Measurements from ENCODE around the gene RAP1B. TPM values are rescaled to one million over a fixed set of nuclear protein-coding genes. Genes with fewer than 3 reads are reported as not detected.

RAP1B gene
- total RNA-seq (2014; rRNA removed; shearing (Covaris generic); ENCODE audit: low replicate concordance), result 94.7 and 294 TPM in 2 replicates

GRCh38 chr12:68610370-68611093, at the start of gene RAP1B:
Gene RAP1B (plus strand): TSS chr12:68610899. CDS start chr12:68648725, 37,826 bp downstream.
- H3K36me3 ChIP-seq, result peaks cover 16% of the 10 kb centered on the region
- no peaks in the 10 kb centered on the region for H3K27me3 ChIP-seq
- DNase-seq, result peak; percentile 86
- H3K4me3 ChIP-seq, result peak within 1 kb of the TSS; percentile 93
- H3K9me3 ChIP-seq, result no peaks in the 10 kb centered on the region

DNA sequence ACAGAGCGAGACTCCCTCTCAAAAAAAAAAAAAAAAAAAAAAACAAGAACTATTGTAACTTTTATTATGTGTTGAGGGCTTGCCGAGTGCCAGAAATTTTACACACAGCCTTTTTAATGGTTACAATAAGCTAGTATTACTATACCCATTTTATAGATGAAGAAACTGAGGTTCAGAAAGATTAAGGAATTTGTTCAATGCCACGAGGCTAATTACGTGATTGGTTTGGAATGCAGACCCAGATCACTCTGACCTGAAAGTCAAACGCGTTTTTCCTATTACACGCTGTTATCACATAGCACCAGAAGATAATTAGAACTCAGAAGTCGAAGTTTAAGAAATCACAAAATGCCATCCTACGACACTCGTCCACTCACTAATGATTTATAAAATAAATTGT, 48.9 kb upstream of the RAP1B start:
- no peak for DNase-seq
- no peak overlapping the region for H3K4me3 ChIP-seq
- H3K9me3 ChIP-seq, result no peaks in the 10 kb centered on the region
- no peaks in the 10 kb centered on the region for H3K27me3 ChIP-seq
- no peaks in the 10 kb centered on the region for H3K36me3 ChIP-seq

- Histone ChIP-seq H3K36me3 (no peaks in the 10 kb centered on the region), H3K4me3 (no peak overlapping the region), H3K27me3 (no peaks in the 10 kb centered on the region), H3K9me3 (no peaks in the 10 kb centered on the region)
- no peak for DNase-seq
Measured at GRCh38 chr12:68564166-68564565, 46.5 kb upstream of the RAP1B start.

- H3K4me3 ChIP-seq, result no peak overlapping the region
- H3K27me3 ChIP-seq, result no peaks in the 10 kb centered on the region
- H3K36me3 ChIP-seq, result no peaks in the 10 kb centered on the region
- H3K9me3 ChIP-seq, result no peaks in the 10 kb centered on the region
- no peak for DNase-seq
Measured at GRCh38 chr12:68565391-68565903, 45.3 kb upstream of the RAP1B start.

- Histone ChIP-seq H3K36me3 (no peaks in the 10 kb centered on the region), H3K9me3 (no peaks in the 10 kb centered on the region), H3K4me3 (no peak overlapping the region), H3K27me3 (no peaks in the 10 kb centered on the region)
- no peak for DNase-seq
Measured at GRCh38 chr12:68568922-68569569, 41.7 kb upstream of the RAP1B start.

DNA sequence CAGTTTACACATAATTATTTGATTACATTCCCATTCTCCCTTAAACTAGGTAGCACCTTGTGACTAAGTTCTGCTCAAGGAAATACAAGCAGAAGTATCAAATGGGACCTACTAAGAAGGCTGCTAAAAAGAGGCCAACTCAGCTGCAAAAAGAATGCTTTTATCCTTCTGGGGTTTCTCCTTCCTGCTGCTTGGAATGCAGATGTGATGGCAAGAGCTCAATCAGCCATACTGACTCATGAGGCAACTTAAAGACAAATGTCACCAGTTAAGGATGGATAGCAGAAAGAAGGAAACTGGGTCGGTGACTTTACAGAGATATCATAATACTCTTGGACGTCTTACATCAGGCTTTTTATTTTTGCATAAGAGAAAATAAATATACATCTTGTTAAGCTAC, 38.0 kb upstream of the RAP1B start:
- no peaks in the 10 kb centered on the region for H3K36me3 ChIP-seq
- no peak overlapping the region for H3K4me3 ChIP-seq
- no peaks in the 10 kb centered on the region for H3K27me3 ChIP-seq
- H3K9me3 ChIP-seq, result no peaks in the 10 kb centered on the region
- DNase-seq, result no peak

GRCh38 chr12:68573406-68573805, 37.3 kb upstream of the RAP1B start:
- DNase-seq, result no peak
- no peaks in the 10 kb centered on the region for H3K9me3 ChIP-seq
- H3K4me3 ChIP-seq, result no peak overlapping the region
- H3K36me3 ChIP-seq, result no peaks in the 10 kb centered on the region
- H3K27me3 ChIP-seq, result no peaks in the 10 kb centered on the region

GRCh38 chr12:68577949-68578348, 32.8 kb upstream of the RAP1B start:
- Histone ChIP-seq H3K4me3 (no peak overlapping the region), H3K36me3 (no peaks in the 10 kb centered on the region), H3K27me3 (no peaks in the 10 kb centered on the region), H3K9me3 (no peaks in the 10 kb centered on the region)
- DNase-seq, result no peak

DNA sequence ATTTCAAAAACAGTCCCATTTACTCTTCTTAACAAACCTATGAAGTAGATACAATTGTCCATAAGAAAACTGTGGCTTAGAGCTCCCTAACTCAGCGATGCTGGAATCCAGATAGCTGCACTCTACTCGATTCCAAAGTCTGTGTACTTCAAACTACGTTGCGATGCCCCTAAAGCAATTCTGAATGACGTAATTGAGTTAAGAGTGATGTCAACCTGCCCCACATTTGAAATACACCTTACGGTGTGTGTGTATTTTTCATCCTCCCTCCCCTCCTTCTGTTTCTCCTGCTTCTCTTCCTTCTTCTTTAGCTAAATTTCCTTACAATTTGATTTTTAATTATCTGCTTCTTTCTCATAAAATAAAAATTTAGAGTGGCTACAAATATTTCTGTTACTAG, 31.9 kb upstream of the RAP1B start:
- H3K27me3 ChIP-seq, result no peaks in the 10 kb centered on the region
- H3K36me3 ChIP-seq, result no peaks in the 10 kb centered on the region
- no peak overlapping the region for H3K4me3 ChIP-seq
- no peaks in the 10 kb centered on the region for H3K9me3 ChIP-seq
- no peak for DNase-seq

DNA sequence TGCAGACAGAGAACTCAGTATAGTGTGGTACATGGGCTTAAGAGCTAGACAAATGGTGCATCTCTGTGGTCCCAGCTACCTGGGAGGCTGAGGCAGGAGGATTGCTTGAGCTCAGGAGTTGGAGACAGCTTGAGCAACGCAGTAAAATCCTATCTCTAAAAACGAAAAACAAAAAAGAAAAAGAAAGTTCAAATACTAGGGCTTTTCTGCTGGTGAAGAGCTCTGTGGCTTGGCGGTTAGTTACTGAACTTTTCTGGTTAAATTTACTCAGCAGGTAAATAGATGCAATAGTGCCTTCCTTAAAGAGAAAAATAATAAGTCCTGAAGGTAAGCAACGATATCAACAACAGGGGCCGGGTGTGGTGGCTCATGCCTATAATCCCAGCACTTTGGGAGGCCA, 31.4 kb upstream of the RAP1B start:
- Histone ChIP-seq H3K4me3 (no peak overlapping the region), H3K36me3 (no peaks in the 10 kb centered on the region)
- no peak for DNase-seq

DNA sequence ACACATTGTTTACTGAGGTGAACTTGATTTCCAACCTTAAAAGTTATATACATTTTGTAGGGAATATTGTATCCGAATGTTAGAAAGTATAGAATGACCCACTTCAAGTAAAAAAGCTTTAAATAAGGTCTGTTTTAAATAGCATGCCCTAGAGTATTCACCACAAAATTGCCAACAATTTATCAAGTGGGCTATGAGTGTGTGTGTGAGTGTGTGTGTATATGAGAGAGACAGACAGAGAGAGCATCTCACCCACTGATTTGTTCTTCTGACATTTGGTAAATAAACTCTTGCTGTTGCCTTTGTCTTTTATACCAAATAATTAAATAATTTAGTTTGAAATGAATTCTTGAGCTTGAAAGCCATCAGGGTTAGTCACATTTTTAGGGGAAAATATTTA, 29.8 kb upstream of the RAP1B start:
- Histone ChIP-seq H3K27me3 (no peaks in the 10 kb centered on the region), H3K9me3 (no peaks in the 10 kb centered on the region), H3K36me3 (no peaks in the 10 kb centered on the region), H3K4me3 (no peak overlapping the region)
- no peak for DNase-seq

More for the DNA sequence above, 31.4 kb upstream of the RAP1B start:
- no peaks in the 10 kb centered on the region for H3K9me3 ChIP-seq
- no peaks in the 10 kb centered on the region for H3K27me3 ChIP-seq

DNA sequence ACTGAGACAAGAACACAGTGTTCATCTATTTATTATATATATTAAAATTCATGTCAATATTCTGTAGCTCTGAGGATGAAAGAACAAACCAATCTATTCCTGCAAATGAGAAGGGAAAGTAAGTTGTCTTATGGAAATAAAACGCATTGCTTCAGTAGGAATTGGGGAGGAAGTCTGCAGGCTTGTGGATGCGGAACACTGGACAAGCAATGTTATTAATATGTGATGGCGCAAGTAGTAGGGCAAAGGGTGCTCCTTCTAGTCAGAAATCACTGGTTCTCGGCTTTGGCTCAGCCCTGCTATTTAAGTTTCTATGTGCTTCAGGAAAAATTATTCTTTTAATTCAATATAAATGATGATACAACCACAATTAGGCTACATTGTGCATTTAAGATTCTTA, 28.8 kb upstream of the RAP1B start:
- no peaks in the 10 kb centered on the region for H3K9me3 ChIP-seq
- H3K4me3 ChIP-seq, result no peak overlapping the region
- DNase-seq, result no peak
- no peaks in the 10 kb centered on the region for H3K27me3 ChIP-seq
- no peaks in the 10 kb centered on the region for H3K36me3 ChIP-seq

DNA sequence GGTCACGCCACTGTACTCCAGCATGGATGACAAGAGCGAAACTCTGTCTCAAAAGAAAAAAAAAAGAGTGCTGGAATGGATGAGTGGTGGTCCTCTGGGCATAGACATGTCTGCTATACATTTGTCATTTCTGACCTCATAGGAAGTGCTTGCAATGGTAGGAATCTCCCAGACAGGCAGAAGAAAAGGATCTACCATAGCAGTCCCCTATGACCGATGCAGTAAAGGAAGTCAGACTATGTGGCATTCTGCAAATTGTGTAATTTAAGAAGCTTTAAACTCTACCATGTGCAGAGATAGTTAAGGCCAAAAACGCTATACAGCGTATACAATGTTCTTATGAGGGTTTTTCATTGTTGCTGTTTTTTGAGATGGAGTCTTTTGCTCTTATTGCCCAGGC, 24.7 kb upstream of the RAP1B start:
- H3K4me3 ChIP-seq, result no peak overlapping the region
- DNase-seq, result no peak
- H3K27me3 ChIP-seq, result no peaks in the 10 kb centered on the region
- peaks cover 5% of the 10 kb centered on the region; the same call in 1 of the 2 replicates for H3K9me3 ChIP-seq
- no peaks in the 10 kb centered on the region for H3K36me3 ChIP-seq

DNA sequence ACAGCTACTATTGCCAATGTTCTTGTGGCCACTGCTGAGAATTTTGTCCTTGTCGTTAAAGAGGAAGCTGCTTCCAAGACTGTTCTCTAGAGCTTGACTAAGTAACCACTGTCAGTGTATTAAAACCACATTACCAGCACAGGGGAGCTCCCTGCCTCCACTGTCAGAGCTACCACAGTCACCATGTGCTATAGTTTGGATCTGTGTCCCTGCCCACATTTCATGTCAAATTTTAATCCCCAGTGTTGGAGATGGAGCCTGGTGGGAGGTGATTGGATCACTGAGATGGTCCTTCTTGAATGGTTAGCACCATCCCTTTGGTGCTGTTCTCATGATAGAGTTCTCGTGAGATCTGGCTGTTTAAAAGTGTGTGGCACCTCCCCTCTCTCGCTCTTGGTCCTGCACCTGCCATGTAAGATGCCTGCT, 23.2 kb upstream of the RAP1B start:
- Histone ChIP-seq H3K4me3 (no peak overlapping the region), H3K36me3 (no peaks in the 10 kb centered on the region), H3K27me3 (no peaks in the 10 kb centered on the region), H3K9me3 (peaks cover 5% of the 10 kb centered on the region; the same call in 1 of the 2 replicates)
- DNase-seq, result no peak

DNA sequence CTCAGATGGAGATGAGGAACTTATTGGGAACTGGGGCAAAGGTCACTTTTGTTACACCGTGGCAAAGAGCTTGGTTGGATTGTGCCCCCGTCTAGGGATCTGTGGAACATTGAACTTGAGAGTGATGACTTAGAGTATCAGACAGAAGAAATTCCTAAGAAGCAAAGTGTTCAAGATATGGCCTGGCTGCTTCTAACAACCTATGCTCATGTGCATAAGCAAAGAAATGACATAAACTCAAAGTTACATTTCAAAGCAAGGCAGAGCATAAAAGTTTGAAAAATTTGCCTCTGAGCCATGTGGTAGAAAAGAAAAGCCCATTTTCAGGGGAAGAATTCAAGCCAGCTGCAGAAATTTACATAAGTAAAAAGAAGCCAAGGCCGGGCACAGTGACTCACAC, 21.5 kb upstream of the RAP1B start:
- Histone ChIP-seq H3K4me3 (no peak overlapping the region), H3K9me3 (peaks cover 8% of the 10 kb centered on the region; the same call in 1 of the 2 replicates), H3K36me3 (no peaks in the 10 kb centered on the region), H3K27me3 (no peaks in the 10 kb centered on the region)
- DNase-seq, result no peak

- Histone ChIP-seq H3K36me3 (no peaks in the 10 kb centered on the region), H3K27me3 (no peaks in the 10 kb centered on the region), H3K4me3 (no peak overlapping the region), H3K9me3 (peaks cover 8% of the 10 kb centered on the region; the same call in 1 of the 2 replicates)
- no peak for DNase-seq
Measured at GRCh38 chr12:68591734-68592418, 18.8 kb upstream of the RAP1B start.

DNA sequence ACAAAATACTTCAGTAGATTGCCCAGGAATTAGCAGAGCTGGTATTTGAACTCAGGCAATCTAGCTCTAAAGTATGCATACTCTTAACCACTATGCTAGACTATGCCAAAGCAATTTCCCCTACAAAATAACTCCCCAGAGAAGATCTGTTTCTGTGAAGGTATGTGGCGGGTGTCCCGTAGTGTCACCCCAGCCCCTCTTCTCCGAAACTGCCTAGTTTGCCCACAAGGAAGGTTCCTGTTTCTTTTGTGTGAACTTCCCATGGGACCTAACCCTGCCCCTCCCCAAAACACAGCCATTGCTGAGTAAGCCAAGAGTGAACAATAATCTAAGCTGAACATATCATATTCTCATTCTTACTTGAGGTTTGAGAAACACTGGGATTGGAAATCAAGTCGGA, 15.5 kb upstream of the RAP1B start:
- Histone ChIP-seq H3K36me3 (no peaks in the 10 kb centered on the region), H3K4me3 (no peak overlapping the region), H3K27me3 (no peaks in the 10 kb centered on the region), H3K9me3 (0 out of 2 replicates have a peak, but pooled peaks cover 3% of the 10 kb centered on the region)
- no peak for DNase-seq
